ENCODE measurements around the gene MFRP.

MFRP gene

GRCh38 chr11:119322921-119323531 is 23.5 kb downstream of the MFRP start:
- H3K4me3 ChIP-seq (ENCODE audit: low read length): no peak overlapping the region
- no peak for TF ChIP-seq CTCF (conservative IDR thresholded peaks at IDR 0.05; ENCODE audit: low read length)
- DNase-seq (ENCODE audit: low read depth): no peak

- DNase-seq (ENCODE audit: low read depth): no peak
- H3K4me3 ChIP-seq (ENCODE audit: low read length): no peak overlapping the region
- 0 out of 2 replicates have a peak, but pooled peaks have one; percentile 20 for TF ChIP-seq CTCF (conservative IDR thresholded peaks at IDR 0.05; ENCODE audit: low read length)
These were observed 24.2 kb downstream of the MFRP start for GRCh38 chr11:119322360-119322739.

- peak; percentile 58 for DNase-seq (ENCODE audit: low read depth)
- no peak for TF ChIP-seq CTCF (conservative IDR thresholded peaks at IDR 0.05; ENCODE audit: low read length)
- peak overlapping the region; percentile 50 for H3K4me3 ChIP-seq (ENCODE audit: low read length)
These were observed 25.6 kb downstream of the MFRP start for GRCh38 chr11:119320776-119321524.

- no peak for TF ChIP-seq CTCF (conservative IDR thresholded peaks at IDR 0.05; ENCODE audit: low read length)
- no peak for DNase-seq (ENCODE audit: low read depth)
- H3K4me3 ChIP-seq (ENCODE audit: low read length): peak overlapping the region; percentile 39
These were observed 26.2 kb downstream of the MFRP start for GRCh38 chr11:119320240-119320775.

- no peak for TF ChIP-seq CTCF (conservative IDR thresholded peaks at IDR 0.05; ENCODE audit: low read length)
- no peak overlapping the region for H3K4me3 ChIP-seq (ENCODE audit: low read length)
- no peak for DNase-seq (ENCODE audit: low read depth)
These were observed 26.7 kb downstream of the MFRP start for GRCh38 chr11:119319700-119320239.

- TF ChIP-seq CTCF (conservative IDR thresholded peaks at IDR 0.05; ENCODE audit: low read length): no peak
- no peak for DNase-seq (ENCODE audit: low read depth)
- no peak overlapping the region for H3K4me3 ChIP-seq (ENCODE audit: low read length)
These were observed 27.3 kb downstream of the MFRP start for GRCh38 chr11:119319136-119319699.
